HCT116 (cell line): ENCODE results near the gene LRRC74A.
"Not testable (repeated sequence)": the region's sequence is repeated elsewhere in the genome, so short reads cannot be mapped to it uniquely, and the experiment has no call there.

Experiments used
- CTCF ChIP-seq, 3 experiments: fragments of 200-600 bp in 1 of 3; sonication (generic) in 1 of 3; IDR thresholded peaks in 2 of 3; conservative IDR thresholded peaks in 1 of 3; 2 replicates each; pipeline ENCODE4 v1.5.1; 2012 to 2017; ENCODE audit warnings: low read depth in 2 of 3, low read length in 2 of 3, antibody characterized with exemption in 1 of 3, borderline replicate concordance in 1 of 3, control low read depth in 1 of 3, mild to moderate bottlenecking in 1 of 3, mixed read lengths in 1 of 3, mixed run types in 1 of 3, moderate library complexity in 1 of 3; ENCODE audit not compliant: insufficient read depth in 1 of 3
- FOSL1 ChIP-seq: IDR thresholded peaks from 2 replicates; pipeline ENCODE4 v1.6.1; 2012; ENCODE audit warnings: low read depth
- POLR2A ChIP-seq: IDR thresholded peaks from 2 replicates; pipeline ENCODE4 v1.7.0; 2011; ENCODE audit warnings: borderline replicate concordance; ENCODE audit not compliant: insufficient read depth, insufficient read length; ENCODE audit errors: extremely low read depth
- SP1 ChIP-seq: IDR thresholded peaks from 2 replicates; pipeline ENCODE4 v1.6.1; 2012; ENCODE audit warnings: low read depth

- not testable (repeated sequence) for TF ChIP-seq POLR2A; FOSL1; CTCF (IDR thresholded peaks at IDR 0.05 in 2 of 3, conservative IDR thresholded peaks at IDR 0.05 in 1 of 3; ENCODE audit: borderline replicate concordance in 1 of 3, insufficient read depth in 1 of 3, low read depth in 2 of 3, low read length in 2 of 3); SP1
These were observed 88.4 kb downstream of the LRRC74A start for GRCh38 chr14:76914533-76915081.
